AG04450 (cell line): ENCODE data around the gene CHRNB2. TPM values are rescaled to one million over a fixed set of nuclear protein-coding genes. Genes with fewer than 3 reads are reported as not detected.

ENCODE experiments used
- CTCF ChIA-PET: fragments of 300-600, 350-600 bp; formaldehyde crosslinking; extraction: SDS; loops from one replicate; lab custom pipeline; 2022; ENCODE audit warnings: antibody characterized with exemption, inconsistent platforms; lab: Charles Lee
- POLR2A ChIA-PET: fragments of 350-600 bp; formaldehyde crosslinking; extraction: SDS; loops from one replicate; lab custom pipeline; 2021; ENCODE audit warnings: antibody characterized with exemption, inconsistent platforms; lab: Yijun Ruan, JAX
- DNase-seq: peaks from one replicate; pipeline ENCODE4 v3.0.0-alpha.2; 2011; ENCODE audit warnings: low read depth, low spot score
- H3K27ac ChIP-seq: one replicate; pipeline ENCODE4 v1.5.1; 2012; ENCODE audit warnings: low read depth, low read length, control low read depth
- H3K27me3 ChIP-seq: one replicate; pipeline ENCODE4 v1.6.0; 2012; ENCODE audit warnings: low read length; ENCODE audit not compliant: control insufficient read depth, insufficient read depth
- H3K4me3 ChIP-seq: 2 replicates; pipeline ENCODE4 v1.5.1; 2011; ENCODE audit warnings: mild to moderate bottlenecking, low read depth, low read length, control low read depth
- H3K9me3 ChIP-seq: 2 replicates; pipeline ENCODE4 v1.5.1; 2012; ENCODE audit warnings: low read length; ENCODE audit not compliant: control insufficient read depth, insufficient read depth
- CTCF ChIP-seq: IDR thresholded peaks from 2 replicates; pipeline ENCODE4 v1.5.1; 2011; ENCODE audit warnings: low read depth, low read length, control low read depth, inconsistent platforms
- polyA plus RNA-seq: library from polyadenylated mRNA; depleted of rRNA; stranded (reverse); fragments of >200 nt; gene quantifications from 2 replicates; pipeline ENCODE4 v1.2.3, GENCODE V29; 2011

Gene CHRNB2
- polyA plus RNA-seq, 1 experiment, result 0.06 TPM

- H3K4me3 ChIP-seq, result peak within 1 kb of the TSS; percentile 76
- H3K9me3 ChIP-seq, result no peaks in the 10 kb centered on the region
- no peak for DNase-seq
- H3K27me3 ChIP-seq, result no peaks in the 10 kb centered on the region
- TF ChIP-seq CTCF, result no peak
- CTCF ChIA-PET, result interaction anchor here (0.6 kb wide), 2 partner anchors 113 to 206 kb away, joined by 3 to 6 read pairs; no protein-coding TSS in a partner anchor
- peak within 1 kb of the TSS; percentile 91 for H3K27ac ChIP-seq
- POLR2A ChIA-PET, result interaction anchor here (0.7 kb wide), 1 partner anchor 459 kb away, joined by 3 read pairs; no protein-coding TSS in a partner anchor
These were observed 9.4 kb upstream of the CHRNB2 start, which contains the start of gene UBE2Q1 for GRCh38 chr1:154557939-154558719. TSS of gene UBE2Q1 (minus strand) at chr1:154558662. CDS start at chr1:154558553, 109 bp downstream.

GRCh38 chr1:154558720-154559465 is 8.7 kb upstream of the CHRNB2 start:
- POLR2A ChIA-PET, result interaction anchor here (0.5 to 0.8 kb wide), 4 partner anchors 46 to 531 kb away, joined by 3 to 7 read pairs (median 4); no protein-coding TSS in a partner anchor
- CTCF ChIA-PET, result interaction anchor here (0.8 to 1.8 kb wide), 28 partner anchors 9 to 526 kb away, joined by 3 to 33 read pairs (median 6); partner anchors contain the start of genes CHRNB2, PBXIP1, PMVK and SHC1

GRCh38 chr1:154559466-154560044 is 8.0 kb upstream of the CHRNB2 start:
- Histone ChIP-seq H3K27me3 (no peaks in the 10 kb centered on the region), H3K4me3 (peak overlapping the region; percentile 76), H3K27ac (peak overlapping the region; percentile 91), H3K9me3 (no peaks in the 10 kb centered on the region)
- TF ChIP-seq CTCF, result peak; percentile 94
- POLR2A ChIA-PET, result interaction anchor here (0.5 to 0.8 kb wide), 5 partner anchors 8 to 530 kb away, joined by 3 to 7 read pairs (median 5); partner anchors contain the start of gene CHRNB2
- peak; percentile 86 for DNase-seq
- CTCF ChIA-PET, result interaction anchor here (0.6 to 1.8 kb wide), 62 partner anchors 9 to 525 kb away, joined by 3 to 33 read pairs (median 4); partner anchors contain the start of genes CHRNB2, PBXIP1, PMVK and SHC1

More at GRCh38 chr1:154558720-154559465, 8.7 kb upstream of the CHRNB2 start:
- H3K9me3 ChIP-seq, result no peaks in the 10 kb centered on the region
- TF ChIP-seq CTCF, result no peak
- H3K27ac ChIP-seq, result peak overlapping the region; percentile 91
- no peaks in the 10 kb centered on the region for H3K27me3 ChIP-seq
- peak; percentile 98 for DNase-seq
- H3K4me3 ChIP-seq, result peak overlapping the region; percentile 76

- POLR2A ChIA-PET, result no interaction called here
- Histone ChIP-seq H3K4me3 (no peak overlapping the region), H3K9me3 (no peaks in the 10 kb centered on the region), H3K27ac (no peak overlapping the region), H3K27me3 (peaks cover 34% of the 10 kb centered on the region)
- CTCF ChIA-PET, result no interaction called here
- no peak for TF ChIP-seq CTCF
- no peak for DNase-seq
These were observed 1.7 kb upstream of the CHRNB2 start for GRCh38 chr1:154565876-154566275.
